C4-2B (cell line): ENCODE data around the gene ZBED4.

Experiments
- H3K27ac ChIP-seq: fragments of 450-650 bp; 2 replicates; pipeline ENCODE4 v1.5.1; 2017
- ZFX ChIP-seq: fragments of 450-650 bp; IDR thresholded peaks from 2 replicates; pipeline ENCODE4 v1.6.1; 2017
- TF ChIP-seq, protein P1 (sequence below): fragments of 450-650 bp; conservative IDR thresholded peaks from 2 replicates; pipeline ENCODE4 v1.5.1; 2017; ENCODE audit warnings: mild to moderate bottlenecking

The ZBED4 gene, protein sequence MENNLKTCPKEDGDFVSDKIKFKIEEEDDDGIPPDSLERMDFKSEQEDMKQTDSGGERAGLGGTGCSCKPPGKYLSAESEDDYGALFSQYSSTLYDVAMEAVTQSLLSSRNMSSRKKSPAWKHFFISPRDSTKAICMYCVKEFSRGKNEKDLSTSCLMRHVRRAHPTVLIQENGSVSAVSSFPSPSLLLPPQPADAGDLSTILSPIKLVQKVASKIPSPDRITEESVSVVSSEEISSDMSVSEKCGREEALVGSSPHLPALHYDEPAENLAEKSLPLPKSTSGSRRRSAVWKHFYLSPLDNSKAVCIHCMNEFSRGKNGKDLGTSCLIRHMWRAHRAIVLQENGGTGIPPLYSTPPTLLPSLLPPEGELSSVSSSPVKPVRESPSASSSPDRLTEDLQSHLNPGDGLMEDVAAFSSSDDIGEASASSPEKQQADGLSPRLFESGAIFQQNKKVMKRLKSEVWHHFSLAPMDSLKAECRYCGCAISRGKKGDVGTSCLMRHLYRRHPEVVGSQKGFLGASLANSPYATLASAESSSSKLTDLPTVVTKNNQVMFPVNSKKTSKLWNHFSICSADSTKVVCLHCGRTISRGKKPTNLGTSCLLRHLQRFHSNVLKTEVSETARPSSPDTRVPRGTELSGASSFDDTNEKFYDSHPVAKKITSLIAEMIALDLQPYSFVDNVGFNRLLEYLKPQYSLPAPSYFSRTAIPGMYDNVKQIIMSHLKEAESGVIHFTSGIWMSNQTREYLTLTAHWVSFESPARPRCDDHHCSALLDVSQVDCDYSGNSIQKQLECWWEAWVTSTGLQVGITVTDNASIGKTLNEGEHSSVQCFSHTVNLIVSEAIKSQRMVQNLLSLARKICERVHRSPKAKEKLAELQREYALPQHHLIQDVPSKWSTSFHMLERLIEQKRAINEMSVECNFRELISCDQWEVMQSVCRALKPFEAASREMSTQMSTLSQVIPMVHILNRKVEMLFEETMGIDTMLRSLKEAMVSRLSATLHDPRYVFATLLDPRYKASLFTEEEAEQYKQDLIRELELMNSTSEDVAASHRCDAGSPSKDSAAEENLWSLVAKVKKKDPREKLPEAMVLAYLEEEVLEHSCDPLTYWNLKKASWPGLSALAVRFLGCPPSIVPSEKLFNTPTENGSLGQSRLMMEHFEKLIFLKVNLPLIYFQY

DNA sequence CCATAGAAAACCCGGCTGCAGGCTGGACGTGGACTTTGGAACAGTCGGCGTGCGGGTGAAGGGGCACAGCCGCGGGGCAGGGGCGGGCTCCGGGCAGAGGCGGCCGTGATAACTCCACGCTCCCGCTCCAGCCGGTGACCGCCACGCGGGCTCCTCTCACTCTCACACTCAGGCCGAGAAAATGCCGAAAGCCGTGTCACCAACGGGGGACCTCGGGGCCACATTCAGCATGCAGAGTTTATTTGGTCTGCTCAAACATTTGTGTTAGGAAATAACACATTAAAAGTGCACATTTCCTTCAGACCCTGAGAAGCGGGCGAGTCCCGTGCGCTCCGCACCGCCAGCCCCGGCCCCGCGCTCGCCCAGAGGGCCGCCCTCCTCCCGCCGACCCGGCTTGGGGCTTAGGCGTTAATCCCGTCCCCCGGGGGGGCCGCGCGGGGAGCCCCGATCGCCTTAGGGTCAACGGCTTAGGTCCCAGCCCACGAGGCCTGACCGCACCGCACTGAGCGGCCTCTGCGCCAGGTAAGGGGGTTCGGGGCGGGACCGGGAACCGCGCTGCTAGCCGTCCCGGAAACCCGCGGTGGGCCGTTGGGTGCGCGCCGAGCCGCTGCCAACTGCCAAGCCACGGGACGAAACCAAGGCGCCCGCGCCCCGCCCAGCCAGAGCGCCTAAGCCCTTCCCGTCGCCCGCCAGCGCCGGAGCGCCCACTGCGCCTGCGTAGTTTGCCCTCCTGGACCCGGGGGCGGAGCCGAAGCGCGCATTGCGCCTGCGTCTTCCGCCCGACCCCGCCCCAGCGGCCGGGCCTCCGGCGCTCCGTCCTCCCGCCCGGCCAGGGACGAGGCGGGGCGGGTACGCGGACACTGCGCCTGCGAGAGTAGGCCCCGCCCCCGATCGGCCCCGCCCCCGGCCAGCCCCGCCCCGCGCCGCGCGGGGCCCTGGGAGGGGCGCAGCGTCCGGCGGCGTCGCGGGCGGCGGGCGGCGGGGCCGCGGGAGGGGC, at the start of gene ZBED4:
Gene ZBED4 (plus strand): TSS at position 947 of the 997 bp plus-strand sequence. CDS start 29,819 bp downstream, outside the sequence.
- TF ChIP-seq ZFX = peak; percentile 84; the same call in 1 of the 2 replicates
- TF ChIP-seq, protein P1, sequence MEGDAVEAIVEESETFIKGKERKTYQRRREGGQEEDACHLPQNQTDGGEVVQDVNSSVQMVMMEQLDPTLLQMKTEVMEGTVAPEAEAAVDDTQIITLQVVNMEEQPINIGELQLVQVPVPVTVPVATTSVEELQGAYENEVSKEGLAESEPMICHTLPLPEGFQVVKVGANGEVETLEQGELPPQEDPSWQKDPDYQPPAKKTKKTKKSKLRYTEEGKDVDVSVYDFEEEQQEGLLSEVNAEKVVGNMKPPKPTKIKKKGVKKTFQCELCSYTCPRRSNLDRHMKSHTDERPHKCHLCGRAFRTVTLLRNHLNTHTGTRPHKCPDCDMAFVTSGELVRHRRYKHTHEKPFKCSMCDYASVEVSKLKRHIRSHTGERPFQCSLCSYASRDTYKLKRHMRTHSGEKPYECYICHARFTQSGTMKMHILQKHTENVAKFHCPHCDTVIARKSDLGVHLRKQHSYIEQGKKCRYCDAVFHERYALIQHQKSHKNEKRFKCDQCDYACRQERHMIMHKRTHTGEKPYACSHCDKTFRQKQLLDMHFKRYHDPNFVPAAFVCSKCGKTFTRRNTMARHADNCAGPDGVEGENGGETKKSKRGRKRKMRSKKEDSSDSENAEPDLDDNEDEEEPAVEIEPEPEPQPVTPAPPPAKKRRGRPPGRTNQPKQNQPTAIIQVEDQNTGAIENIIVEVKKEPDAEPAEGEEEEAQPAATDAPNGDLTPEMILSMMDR = no peak
- peak within 1 kb of the TSS; percentile 95 for H3K27ac ChIP-seq

DNA sequence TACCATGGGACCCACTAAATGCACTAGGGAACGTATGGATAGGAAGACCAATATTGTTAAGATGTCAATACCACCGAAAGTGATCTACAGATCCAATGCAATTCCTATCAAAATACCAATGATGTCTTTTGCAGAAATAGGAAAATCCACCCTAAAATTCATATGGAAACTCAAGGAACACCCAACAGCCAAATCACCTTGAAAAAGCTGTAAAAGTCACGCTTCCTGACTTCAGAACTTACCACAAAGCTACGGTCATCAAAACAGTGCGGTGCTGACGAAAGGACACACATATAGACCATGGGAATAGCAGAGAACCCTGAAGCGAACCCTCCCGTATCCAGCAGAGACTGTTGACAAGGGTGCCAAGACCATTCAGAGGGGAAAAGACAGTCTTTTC, 46.5 kb upstream of the ZBED4 start:
- no peak for TF ChIP-seq ZFX
- TF ChIP-seq, protein P1 = no peak
- H3K27ac ChIP-seq = no peak overlapping the region

DNA sequence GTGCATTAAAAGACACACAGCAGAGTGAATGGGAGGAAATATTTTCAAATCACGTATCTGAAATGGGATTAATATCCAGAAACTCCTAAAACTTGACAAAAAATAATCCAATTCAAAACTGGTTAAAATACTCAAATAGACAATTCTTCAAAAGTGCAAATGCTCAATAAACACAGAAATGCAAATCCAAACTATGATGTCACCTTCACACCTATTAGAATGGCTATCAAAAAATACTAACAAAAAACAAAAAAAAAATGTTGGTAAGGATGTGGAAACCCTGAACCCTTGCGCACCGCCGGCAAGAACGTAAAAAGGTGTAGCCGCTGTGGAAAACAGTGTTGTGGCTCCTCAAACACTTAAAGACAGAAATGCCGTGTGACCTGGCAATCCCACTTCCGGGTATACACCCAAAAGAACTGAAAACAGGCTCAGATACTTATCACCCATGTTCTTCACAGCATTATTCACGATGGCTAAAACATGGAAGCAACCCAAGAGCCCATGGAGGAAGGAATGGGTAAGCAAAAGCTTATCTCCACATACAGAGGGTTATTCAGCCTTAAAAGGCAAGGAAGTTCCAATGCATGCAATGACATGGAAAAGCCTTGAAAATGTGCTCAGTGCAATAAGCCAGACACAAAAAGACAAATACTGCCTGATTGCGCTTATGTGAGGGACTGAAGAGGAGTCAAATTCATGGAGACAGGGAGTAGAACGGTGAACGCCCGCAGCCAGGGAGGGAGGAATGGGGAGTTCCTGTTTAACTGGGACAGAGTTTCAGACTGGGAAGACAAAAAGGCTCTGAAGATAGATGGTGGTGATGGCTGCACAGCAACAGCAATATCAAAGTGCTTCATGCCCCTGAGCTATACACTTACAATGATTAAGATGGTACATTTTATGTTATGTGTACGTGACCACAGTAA, 45.6 kb upstream of the ZBED4 start:
- no peak overlapping the region for H3K27ac ChIP-seq
- TF ChIP-seq, protein P1 = no peak
- TF ChIP-seq ZFX = no peak

DNA sequence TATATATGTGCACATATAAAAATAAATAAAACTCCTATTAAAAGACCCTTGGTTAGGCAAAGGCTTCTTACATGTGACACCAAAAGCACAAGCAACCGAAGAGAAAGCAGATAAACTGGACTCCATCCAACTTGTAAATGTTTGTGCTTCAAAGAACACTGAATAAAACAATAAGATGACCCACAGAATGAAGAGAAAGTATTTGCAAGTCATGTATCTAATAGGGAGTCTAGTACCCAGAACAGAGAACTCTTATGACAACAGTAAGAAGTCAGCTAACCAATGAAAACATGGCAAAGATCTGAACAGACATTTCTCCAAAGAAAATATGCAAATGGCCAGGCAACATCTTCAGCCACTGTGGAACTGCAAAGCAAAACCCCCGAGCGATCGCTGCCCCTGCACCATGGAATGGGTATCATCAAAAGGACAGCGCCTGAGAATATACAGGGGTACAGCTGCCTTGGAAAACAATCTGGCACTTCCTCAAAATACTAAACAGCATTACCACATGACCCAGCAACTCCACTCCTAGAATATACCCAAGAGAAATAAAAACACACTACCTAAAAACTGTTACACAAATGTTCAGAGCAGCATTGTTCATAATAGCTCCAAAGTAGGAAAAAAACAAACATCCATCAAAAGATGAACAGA, 43.2 kb upstream of the ZBED4 start:
- TF ChIP-seq ZFX = no peak
- TF ChIP-seq, protein P1 = no peak
- no peak overlapping the region for H3K27ac ChIP-seq

DNA sequence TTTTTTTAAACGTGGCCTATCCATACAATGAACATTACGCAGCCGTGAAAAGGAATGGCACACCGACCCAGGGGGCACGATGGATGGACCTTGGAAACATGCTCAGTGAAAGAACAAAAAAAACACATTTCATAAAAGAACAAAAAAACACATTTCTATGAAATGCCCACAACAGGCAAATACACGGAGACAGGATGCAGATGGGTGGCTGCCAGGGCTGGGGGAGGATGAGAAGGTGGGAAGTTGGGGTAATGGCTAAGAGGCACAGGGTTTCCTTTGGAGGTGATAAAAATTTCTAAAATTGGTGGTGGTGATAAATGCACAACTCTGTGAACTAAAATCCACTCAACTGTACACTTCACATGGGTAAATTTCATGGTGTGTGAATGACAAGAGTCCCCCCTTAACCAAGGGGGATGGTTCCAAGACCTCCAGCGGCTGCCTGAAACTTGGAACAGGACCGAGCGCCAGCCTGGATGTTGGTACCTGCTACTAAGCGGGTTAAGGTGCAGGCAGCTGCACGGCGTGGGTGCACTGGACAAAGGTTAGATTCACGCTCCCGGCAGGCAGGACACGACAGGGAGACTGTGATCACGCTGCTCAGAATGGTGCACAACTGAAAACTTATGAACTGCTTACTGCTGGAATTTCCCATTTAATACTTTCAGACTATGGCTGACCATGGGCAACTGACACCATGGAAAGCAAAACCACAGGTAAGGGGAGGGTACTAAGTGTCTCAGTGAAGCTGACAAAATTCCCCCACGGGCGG, 42.4 kb upstream of the ZBED4 start:
- TF ChIP-seq, protein P1 = no peak
- TF ChIP-seq ZFX = no peak
- H3K27ac ChIP-seq = no peak overlapping the region
